Peyer's patch (tissue), 4 donors: Measurements from ENCODE around the gene RFX2. TPM values are rescaled to one million over a fixed set of nuclear protein-coding genes. Genes with fewer than 3 reads are reported as not detected.

Experiments
- DNase-seq, 3 donors: peaks; one replicate each; pipeline ENCODE4 v3.0.0-alpha.2; 2017 to 2019
- H3K27ac ChIP-seq, 4 donors: fragments of 200-600 bp; sonication (generic); one replicate each; pipeline ENCODE4 v1.5.1; 2016 to 2019
- H3K27me3 ChIP-seq, 2 donors: fragments of 200-600 bp; sonication (generic); one replicate each; pipeline ENCODE4 v1.5.1; 2019
- H3K36me3 ChIP-seq, 3 donors: fragments of 200-600 bp; sonication (generic); one replicate each; pipeline ENCODE4 v1.5.1; 2016 to 2019
- H3K4me1 ChIP-seq, 4 donors: fragments of 200-600 bp; sonication (generic); one replicate each; pipeline ENCODE4 v1.5.1; 2016 to 2019
- H3K4me3 ChIP-seq, 4 donors: fragments of 200-600 bp; sonication (generic); 1 replicate in 3 of 4; 2 replicates in 1 of 4; pipeline ENCODE4 v1.5.1; 2016 to 2019; ENCODE audit warnings: mild to moderate bottlenecking in 1 of 4
- H3K9me3 ChIP-seq, 4 donors: fragments of 200-600 bp; sonication (generic); one replicate each; pipeline ENCODE4 v1.5.1; 2016 to 2019; ENCODE audit warnings: mild to moderate bottlenecking in 1 of 4
- CTCF ChIP-seq, 6 experiments: fragments of 450-650 bp in 4 of 6; fragments of 200-600 bp in 2 of 6; sonication (generic) in 1 of 6; IDR thresholded peaks; one replicate each; pipeline ENCODE4 v1.5.1; 2017 to 2019; ENCODE audit warnings: antibody characterized with exemption in 6 of 6, mild to moderate bottlenecking in 3 of 6, moderate library complexity in 1 of 6
- POLR2A ChIP-seq, 2 donors: fragments of 450-650 bp; IDR thresholded peaks; one replicate each; pipeline ENCODE4 v1.5.1; 2017; ENCODE audit warnings: antibody characterized with exemption in 2 of 2, mild to moderate bottlenecking in 2 of 2, moderate library complexity in 2 of 2
- total RNA-seq, 4 donors: library from RNA; depleted of rRNA; stranded (reverse); fragments of >200 nt; gene quantifications; one replicate each; pipeline ENCODE4 v1.1.0, GENCODE V29; 2016

Gene RFX2
- total RNA-seq, 4 donors from 2014 or later: 2.6 to 33.9 (median 10.3) TPM

DNA sequence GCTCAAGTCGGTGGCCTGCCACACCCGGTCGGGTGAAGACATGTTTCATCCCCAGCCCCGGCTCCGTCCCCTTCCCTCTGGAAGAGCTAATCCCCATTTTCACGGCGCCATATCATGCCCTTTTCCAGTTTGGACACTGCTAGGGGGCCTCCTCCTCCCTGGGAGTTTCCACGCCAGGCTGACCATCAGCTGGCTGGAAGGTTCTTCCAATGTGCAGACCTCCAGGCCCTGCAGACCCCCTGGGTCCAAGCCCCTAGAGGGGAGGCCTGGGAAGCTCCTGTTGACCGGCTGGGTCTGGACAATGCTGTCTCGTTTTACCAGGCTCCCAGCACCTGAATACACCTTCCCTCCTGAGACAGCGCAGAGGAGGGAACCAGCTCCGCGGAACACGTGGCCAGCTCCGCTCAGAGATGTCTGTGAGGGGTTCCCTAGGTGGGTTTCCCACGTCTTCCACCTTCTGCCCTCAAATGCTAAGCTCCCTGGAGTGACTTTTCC, 87.7 kb downstream of the RFX2 start:
- H3K4me1 ChIP-seq: no peaks in the 10 kb centered on the region
- peaks cover 0 to 14% (median 0%) of the 10 kb centered on the region in 3 donors for H3K36me3 ChIP-seq
- H3K27me3 ChIP-seq: no peaks in the 10 kb centered on the region
- TF ChIP-seq CTCF (IDR thresholded peaks at IDR 0.05): no peak
- no peak for TF ChIP-seq POLR2A (IDR thresholded peaks at IDR 0.05)
- H3K27ac ChIP-seq: no peak overlapping the region
- H3K4me3 ChIP-seq: no peak overlapping the region
- H3K9me3 ChIP-seq: no peaks in the 10 kb centered on the region
- DNase-seq: peak in 1 of 3 donors; percentile 41

GRCh38 chr19:6021878-6022569, 88.3 kb downstream of the RFX2 start:
- Histone ChIP-seq H3K9me3 (no peaks in the 10 kb centered on the region), H3K4me3 (no peak overlapping the region), H3K27ac (no peak overlapping the region), H3K27me3 (no peaks in the 10 kb centered on the region), H3K36me3 (peaks cover 0 to 8% (median 0%) of the 10 kb centered on the region in 3 donors), H3K4me1 (no peaks in the 10 kb centered on the region)
- TF ChIP-seq POLR2A (IDR thresholded peaks at IDR 0.05): no peak
- TF ChIP-seq CTCF (IDR thresholded peaks at IDR 0.05): peak; percentile 32 to 76 (median 66)
- DNase-seq: peak; percentile 67 to 89 (median 68)

GRCh38 chr19:6020972-6021805, 89.1 kb downstream of the RFX2 start:
- no peaks in the 10 kb centered on the region for H3K9me3 ChIP-seq
- H3K27me3 ChIP-seq: no peaks in the 10 kb centered on the region
- DNase-seq: peak in 1 of 3 donors; percentile 37
- TF ChIP-seq POLR2A (IDR thresholded peaks at IDR 0.05) (no peak), CTCF (IDR thresholded peaks at IDR 0.05) (no peak)
- H3K4me1 ChIP-seq: no peaks in the 10 kb centered on the region
- no peaks in the 10 kb centered on the region for H3K36me3 ChIP-seq
- H3K27ac ChIP-seq: no peak overlapping the region
- no peak overlapping the region for H3K4me3 ChIP-seq

DNA sequence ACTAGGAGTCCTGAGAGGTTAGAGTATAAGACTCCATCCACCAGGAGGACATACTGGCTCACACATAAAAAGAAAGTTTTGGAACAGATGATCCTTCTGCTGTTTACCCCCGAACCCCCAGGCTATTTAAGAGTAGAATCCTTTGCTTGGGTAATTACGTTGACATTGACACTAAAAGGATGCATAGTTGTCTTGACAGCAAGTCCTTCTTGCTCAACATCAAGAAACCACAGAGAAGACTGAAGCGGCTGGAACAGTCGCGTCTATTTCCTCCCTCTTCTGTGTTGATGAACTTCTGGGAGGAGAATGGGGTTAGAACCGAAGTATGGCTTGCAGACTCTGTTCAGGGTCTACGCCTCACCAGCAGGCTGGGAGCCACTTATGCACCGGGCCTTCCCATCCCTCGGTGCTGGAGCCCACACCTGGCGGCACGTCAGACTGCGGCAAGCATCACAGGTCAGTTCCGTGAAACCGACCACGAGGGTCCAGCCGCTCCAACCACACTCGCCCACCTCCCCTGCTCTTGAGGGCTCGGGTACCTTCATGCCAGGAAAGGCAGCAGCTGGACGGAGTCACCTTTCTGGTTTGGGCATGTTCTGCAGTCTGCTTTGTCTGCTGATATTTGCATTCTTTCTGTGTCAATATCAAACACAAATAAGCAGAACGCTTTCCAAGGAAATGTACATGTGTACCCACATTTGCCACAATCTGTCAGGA, 90.0 kb downstream of the RFX2 start:
- Histone ChIP-seq H3K27ac (no peak overlapping the region), H3K4me1 (no peaks in the 10 kb centered on the region), H3K9me3 (no peaks in the 10 kb centered on the region), H3K4me3 (no peak overlapping the region), H3K36me3 (no peaks in the 10 kb centered on the region), H3K27me3 (no peaks in the 10 kb centered on the region)
- DNase-seq: peak in 1 of 3 donors; percentile 31
- TF ChIP-seq POLR2A (IDR thresholded peaks at IDR 0.05) (no peak), CTCF (IDR thresholded peaks at IDR 0.05) (no peak)

DNA sequence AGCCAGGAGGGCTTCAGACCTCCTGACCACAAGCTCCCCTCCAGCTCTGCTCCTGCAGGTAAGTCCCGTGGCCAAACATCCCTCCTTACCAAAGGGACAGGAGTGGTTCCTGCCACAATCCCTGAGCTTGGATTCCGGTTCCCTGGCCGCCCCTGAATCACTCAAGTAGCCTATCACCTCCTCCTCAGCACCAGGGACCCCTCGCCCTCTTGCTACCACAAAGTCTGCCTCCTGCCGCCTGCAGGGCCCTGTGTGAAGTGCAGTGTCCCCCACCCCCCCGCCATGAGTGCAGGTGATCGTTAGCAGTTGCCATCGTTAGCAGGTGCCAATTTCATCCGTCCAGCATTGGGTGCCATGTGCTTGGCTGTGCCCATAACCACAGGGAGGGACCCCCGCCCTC, 91.5 kb downstream of the RFX2 start:
- H3K27ac ChIP-seq: no peak overlapping the region
- peak in 1 of 3 donors; percentile 37 for DNase-seq

More for the DNA sequence above, 91.5 kb downstream of the RFX2 start:
- no peak for TF ChIP-seq POLR2A (IDR thresholded peaks at IDR 0.05)
- TF ChIP-seq CTCF (IDR thresholded peaks at IDR 0.05): no peak
- H3K4me1 ChIP-seq: no peaks in the 10 kb centered on the region
- no peaks in the 10 kb centered on the region for H3K27me3 ChIP-seq
- H3K36me3 ChIP-seq: peaks cover 0 to 7% (median 0%) of the 10 kb centered on the region in 3 donors
- no peaks in the 10 kb centered on the region for H3K9me3 ChIP-seq
- no peak overlapping the region for H3K4me3 ChIP-seq
